ENCODE measurements around the gene NEUROD4. TPM values are rescaled to one million over a fixed set of nuclear protein-coding genes. Genes with fewer than 3 reads are reported as not detected.

Gene NEUROD4
- polyA plus RNA-seq, 3 donors: not detected

DNA sequence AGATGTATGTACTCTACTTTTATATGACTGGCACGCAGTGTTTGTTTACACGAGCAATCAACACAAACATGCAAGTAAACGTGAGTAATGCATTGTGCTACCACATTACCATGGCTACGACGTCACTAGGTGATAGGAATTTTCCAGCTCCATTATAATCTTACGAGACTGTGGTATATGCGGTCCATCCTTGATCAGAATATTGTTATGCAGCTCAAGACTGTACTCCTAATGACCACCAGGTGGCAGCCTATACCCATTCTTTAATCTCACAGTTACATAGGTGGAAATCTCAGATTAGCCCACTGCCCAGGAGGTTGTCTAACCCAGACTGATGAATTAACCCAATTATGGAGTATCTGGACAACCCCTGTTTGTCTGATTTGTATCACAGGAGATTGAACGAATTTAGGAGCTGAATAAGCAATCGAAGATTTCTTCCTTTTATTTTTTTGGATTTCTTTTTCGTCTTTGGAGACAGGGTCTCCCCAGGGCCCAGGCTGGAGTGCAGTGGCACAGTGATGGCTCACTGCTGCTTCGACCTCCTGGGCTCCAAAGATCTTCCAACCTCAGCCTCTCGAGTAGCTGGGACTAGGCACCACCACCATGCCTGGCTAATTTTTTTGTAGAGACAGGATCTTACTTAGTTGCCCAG, 26.5 kb upstream of the NEUROD4 start:
- WGBS, 3 donors: 22 to 26% (median 26%) methylated on average over 12 of the region's 12 CpGs
- no peak overlapping the region for H3K27ac ChIP-seq (ENCODE audit: low read depth, low read length)

DNA sequence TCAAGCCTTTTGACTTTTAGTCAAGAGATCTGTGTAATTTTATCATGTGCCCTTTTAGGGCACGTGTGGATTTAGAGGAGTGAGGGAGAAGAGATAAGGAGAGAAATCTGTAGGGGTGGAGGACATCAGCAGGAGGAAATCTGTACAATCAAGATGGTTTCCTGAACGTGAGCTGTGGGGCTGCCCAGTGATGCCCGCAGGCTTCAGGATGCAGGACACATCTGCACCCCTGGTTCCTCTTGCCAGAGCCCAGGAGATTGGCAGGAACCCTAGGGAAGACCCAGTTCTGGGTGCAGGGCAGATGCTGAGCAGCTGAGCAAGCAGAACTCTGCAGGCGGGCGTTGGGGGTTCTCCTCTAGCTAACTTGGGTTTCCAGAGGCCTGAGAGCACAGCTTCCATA, 23.6 kb upstream of the NEUROD4 start:
- 36 to 39% (median 37%) methylated on average over 5 of the region's 5 CpGs for WGBS, 3 donors
- H3K27ac ChIP-seq (ENCODE audit: low read depth, low read length): no peak overlapping the region

DNA sequence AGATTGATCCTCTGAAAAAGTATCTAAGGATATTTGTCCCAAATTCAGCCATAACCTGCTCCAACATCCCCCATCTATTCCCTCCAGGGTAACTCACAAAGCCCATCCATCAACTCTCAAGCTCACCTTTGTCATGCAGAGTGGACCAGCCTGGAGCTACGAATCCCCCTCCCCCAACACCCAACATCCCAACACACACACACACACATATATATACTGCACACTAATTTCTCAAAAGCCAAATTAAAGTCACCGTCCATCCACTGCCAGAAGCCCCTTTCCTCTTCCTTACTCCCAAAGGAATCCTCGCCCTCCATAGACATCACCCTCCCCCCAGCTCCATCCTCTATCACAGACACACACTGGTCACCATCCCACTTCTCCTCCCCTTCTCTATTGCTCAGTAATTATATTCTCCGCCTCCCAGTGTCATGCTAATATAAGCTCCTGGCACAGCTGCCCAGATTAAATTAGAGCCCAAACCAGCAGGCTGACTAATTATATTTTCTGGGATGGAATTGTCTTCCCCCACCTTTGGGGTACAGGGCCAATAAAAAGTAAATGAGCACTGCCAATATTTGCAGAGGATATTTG, 21.7 kb upstream of the NEUROD4 start:
- no peak overlapping the region for H3K27ac ChIP-seq (ENCODE audit: low read depth, low read length)
- WGBS, 3 donors: 63 to 81% (median 63%) methylated on average over 4 of the region's 4 CpGs

DNA sequence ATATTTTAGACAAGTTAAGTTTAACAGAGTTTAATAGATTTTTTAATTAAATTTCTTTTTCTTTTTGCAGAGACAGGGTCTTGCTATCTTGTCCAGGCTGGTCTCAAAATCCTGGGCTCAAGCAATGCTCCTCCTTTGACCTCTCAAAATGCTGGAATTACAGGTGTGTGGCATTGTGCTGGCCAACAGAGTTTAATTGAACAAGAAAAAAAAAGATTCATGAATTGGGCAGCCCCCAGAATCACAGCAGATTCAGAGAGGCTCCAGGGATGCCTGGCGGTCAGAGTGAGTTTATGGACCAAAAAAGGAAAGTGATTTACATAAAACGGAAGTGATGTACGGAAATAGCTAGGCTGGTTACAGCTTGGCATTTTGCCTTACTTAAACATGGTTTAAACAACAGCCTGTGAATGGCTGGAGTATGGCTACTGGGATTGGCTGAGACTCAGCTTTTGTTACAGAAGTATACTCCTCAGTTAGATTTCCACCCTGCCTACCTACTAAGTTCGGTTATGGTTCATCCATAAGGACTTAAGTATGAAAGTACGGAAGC, 20.7 kb upstream of the NEUROD4 start:
- WGBS, 3 donors: 45 to 62% (median 57%) methylated on average over 5 of the region's 5 CpGs
- no peak overlapping the region for H3K27ac ChIP-seq (ENCODE audit: low read depth, low read length)

DNA sequence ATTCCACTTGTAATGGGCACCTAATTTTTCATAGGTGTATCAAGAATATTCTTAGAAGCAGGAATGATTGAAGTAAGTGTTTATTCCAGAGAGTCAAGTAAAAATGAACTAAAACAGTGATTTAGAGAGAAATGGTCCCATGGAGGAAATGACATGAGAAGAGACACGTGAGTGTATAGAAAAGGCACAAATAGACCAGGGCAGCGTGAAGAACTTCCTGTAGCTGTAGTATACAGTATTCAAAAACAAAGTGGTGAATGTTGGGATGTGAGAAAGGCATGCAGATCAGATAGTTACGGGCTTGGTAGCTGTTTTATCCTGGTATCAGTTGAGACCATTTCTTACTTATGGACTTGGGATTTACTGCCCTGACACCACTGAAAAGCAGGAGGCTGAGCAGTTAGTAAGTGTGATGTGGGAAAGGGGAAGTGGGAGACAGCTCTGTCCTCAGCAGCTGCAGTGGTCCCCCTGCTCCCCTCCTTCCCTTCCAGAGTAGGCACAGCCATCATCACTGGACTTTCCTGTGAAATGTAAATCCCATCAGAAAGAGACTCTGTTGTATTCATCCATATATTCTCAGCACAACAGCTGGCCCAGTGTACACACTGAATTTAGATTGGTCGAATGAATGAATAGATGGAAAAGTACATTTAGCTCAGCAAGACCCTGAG, 18.4 kb upstream of the NEUROD4 start:
- 48 to 52% (median 52%) methylated on average over 4 of the region's 4 CpGs for WGBS, 3 donors
- no peak overlapping the region for H3K27ac ChIP-seq (ENCODE audit: low read depth, low read length)

DNA sequence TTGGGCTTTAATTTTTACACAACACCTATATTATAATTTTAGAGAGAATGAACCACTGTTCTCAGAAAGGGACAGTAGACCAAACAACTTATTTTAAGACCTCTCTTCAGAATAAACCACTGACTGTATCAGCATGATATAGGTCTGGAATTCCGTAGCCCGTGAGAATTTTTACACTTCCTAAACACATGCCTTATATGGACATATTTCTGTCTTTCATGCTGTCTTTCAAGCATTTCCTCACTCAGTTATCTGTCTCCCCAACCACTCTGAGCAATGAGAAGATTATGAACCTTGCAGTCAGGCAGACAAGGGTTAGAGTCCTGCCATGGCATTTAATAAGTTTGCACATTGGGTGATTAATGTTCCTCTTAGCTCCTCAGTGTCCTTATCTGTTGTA, 17.4 kb upstream of the NEUROD4 start:
- 56 to 64% (median 60%) methylated on average over 2 of the region's 2 CpGs for WGBS, 3 donors
- no peak overlapping the region for H3K27ac ChIP-seq (ENCODE audit: low read depth, low read length)

DNA sequence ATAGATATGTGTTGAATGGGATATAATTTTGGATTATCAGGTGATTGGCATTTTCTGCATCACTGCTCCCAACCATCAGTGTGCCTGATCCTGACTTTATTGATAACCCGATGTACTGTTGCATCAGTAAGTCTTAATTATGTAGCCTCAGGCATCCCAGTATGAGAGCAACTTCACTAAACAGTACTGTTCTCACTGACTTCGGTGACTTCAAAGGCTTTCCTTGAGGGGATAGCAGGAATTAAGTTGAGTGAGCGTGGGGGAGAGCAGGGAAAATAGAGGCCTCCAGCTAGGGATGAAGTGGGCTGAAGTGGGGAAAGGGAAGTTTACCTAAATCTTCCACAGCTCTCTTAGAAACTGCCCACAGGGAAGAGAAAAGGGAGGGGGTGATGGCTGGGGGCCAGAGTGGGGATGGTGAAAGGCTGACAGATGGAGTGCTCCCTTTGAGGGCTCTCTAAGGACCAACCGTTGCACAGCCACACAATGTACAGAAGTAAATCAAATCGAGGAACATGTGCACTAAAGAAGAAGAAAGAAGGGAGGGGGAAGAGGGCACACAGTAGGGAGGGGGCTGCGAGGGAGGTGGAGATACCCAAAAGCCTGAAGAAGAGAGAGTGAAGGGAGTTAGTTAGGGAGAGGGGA, 10.7 kb upstream of the NEUROD4 start:
- H3K27ac ChIP-seq (ENCODE audit: low read depth, low read length): no peak overlapping the region
- WGBS, 3 donors: 40 to 46% (median 43%) methylated on average over 6 of the region's 6 CpGs

DNA sequence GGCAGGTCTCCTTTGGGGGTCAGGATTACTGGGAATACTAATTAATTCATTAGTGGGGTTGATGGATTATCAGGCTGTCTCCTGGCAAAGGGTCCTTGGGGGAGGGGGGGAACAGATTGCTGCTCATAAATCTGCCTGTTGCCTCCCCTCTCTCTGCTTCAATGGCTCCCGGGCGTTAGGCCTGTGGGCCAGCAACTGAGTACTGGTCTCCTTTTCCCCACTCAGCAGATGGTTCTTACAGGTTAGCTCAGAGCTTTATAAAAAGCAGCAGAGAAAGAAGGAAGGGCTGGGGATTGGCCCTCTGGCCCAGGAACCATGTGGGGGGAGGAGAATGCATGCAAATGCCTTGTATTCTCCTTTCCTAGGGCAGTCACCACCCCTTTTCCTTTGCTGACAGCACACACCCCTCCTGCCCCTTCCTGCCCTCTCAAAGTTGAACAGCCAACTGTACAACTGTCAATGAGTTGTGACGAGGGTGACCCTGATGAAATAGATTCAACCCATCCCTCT, 2.3 kb upstream of the NEUROD4 start:
- H3K27ac ChIP-seq (ENCODE audit: low read depth, low read length): no peak overlapping the region
- 27 to 53% (median 29%) methylated on average over 3 of the region's 3 CpGs for WGBS, 3 donors

DNA sequence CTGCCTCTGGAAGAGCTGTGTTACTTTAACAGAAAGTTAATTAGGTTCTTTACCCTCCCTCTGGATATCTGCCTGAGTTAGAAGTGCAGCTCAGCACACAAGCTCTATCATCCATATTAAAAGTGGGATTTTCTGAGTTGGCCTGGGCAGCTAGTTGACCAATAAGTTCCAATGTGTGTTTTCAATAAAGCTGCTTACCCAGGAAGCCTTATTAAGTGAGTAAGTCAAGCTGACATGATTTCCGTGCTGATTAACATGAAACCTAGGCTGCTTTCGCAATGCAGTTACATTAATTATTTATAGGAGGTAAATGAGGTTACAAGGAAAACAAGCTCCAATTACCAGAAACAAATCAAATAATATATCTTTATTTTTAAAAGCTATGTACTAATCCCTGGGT, 4.8 kb downstream of the NEUROD4 start:
- H3K27ac ChIP-seq (ENCODE audit: low read depth, low read length): no peak overlapping the region
- 55 to 80% (median 76%) methylated on average over 2 of the region's 2 CpGs for WGBS, 3 donors

DNA sequence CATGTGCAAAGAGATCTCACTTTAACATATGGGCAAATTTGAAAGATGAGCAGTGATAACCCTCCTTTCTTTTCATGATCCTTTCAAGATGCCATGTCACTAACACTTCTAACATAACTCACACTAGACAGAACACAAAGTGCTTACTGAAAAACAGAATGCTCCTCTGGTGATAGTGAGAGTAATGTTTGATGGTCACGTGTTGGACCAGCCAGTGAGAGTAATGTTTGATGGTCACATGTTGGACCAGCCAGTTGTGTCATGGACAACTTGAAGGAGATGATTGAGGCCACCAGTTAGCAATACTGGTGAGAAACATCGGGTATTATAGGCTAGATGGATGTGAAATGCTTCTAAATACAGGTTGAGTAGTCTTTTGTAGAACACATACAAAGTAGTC, 5.7 kb downstream of the NEUROD4 start:
- 65 to 68% (median 66%) methylated on average over 2 of the region's 2 CpGs for WGBS, 3 donors
- no peak overlapping the region for H3K27ac ChIP-seq (ENCODE audit: low read depth, low read length)

DNA sequence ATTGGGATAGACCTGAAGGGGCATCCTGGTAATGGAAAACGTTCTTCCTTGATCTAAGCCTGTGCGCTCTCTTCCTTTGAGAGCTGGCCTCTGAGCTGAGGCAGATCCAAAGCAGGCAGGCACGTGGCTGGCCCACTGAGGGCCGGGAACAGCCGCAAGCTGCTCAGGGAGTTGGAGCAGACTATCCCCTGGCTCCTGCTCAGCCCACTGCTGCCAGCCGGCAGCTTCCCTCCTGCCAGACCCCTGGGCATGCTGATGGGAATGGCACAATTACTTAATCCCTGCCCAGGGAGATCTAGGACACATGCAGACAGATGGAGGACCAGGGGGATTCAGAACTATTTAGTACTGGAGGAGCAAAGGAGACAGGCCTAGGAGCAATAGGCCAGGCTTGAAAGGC, 14.4 kb downstream of the NEUROD4 start:
- H3K27ac ChIP-seq (ENCODE audit: low read depth, low read length): no peak overlapping the region
- WGBS, 3 donors: 46 to 65% (median 65%) methylated on average over 6 of the region's 6 CpGs

DNA sequence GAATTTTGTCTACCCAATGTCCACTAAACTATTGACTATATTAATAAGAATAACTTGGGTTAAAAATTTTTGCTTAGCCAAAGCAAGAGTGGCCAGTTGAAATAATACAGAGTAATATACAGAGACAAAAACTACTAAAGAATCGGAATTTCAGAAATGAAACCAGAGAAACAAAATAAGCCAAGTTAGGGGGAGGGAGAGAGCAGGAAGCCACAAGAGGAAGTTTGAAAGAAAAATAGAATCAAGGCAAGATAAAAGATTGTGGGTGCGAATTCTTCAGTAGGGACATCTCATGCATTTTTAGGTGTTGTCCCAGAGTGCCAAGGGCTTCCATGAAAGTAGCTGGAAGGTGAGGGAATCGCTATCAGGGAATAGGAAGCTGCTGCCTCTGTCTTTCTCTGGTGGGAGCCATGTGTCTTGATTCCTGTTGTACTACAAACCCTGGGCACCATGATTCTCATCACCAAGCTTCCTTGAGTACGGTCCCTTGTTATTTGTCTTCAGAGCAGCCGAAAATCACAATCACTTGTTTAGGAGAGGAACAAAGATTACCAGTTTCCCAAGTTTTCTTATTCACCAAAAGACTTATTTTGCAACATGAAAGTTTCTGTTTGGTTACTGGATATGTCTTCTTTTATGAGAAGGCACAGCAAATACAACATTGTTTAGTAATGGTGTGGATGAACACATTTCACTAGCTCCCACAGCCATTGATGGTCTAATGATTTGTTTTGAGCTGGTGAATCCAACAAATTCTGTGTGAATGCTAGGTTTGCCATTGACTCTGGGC, 16.7 kb downstream of the NEUROD4 start:
- H3K27ac ChIP-seq (ENCODE audit: low read depth, low read length): no peak overlapping the region
- 70 to 86% (median 70%) methylated on average over 5 of the region's 5 CpGs for WGBS, 3 donors

DNA sequence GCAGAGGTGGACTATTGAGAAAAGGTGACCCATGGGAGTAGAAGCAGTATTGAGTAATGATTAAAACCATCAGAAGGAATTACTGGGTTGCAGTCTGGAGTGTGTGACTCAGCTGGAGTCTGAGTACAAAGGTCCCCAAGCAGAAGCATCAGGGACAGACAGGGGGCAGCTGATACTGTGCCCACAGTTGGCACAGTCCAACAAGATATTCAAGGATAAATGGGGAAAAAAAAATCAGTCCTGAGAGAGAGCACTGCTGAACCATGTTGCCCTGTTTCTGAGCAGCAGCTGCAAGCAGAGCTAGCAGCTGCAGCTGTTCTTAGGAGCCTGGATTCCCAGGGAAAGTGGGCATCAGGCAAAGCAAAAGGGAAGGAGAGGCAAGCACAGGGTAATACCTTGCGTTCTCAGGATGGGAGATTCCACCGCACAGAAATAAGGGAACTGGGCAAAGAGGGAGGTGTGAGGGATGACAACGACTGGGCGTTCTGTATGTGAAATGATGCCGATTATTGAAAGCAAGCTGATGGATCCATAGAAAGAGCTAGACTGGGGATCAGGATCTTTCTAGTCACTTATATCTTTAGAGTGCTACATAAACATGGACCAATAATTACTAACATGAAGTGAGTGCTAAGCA, 17.7 kb downstream of the NEUROD4 start:
- 50 to 88% (median 84%) methylated on average over 5 of the region's 5 CpGs for WGBS, 3 donors
- H3K27ac ChIP-seq (ENCODE audit: low read depth, low read length): no peak overlapping the region

DNA sequence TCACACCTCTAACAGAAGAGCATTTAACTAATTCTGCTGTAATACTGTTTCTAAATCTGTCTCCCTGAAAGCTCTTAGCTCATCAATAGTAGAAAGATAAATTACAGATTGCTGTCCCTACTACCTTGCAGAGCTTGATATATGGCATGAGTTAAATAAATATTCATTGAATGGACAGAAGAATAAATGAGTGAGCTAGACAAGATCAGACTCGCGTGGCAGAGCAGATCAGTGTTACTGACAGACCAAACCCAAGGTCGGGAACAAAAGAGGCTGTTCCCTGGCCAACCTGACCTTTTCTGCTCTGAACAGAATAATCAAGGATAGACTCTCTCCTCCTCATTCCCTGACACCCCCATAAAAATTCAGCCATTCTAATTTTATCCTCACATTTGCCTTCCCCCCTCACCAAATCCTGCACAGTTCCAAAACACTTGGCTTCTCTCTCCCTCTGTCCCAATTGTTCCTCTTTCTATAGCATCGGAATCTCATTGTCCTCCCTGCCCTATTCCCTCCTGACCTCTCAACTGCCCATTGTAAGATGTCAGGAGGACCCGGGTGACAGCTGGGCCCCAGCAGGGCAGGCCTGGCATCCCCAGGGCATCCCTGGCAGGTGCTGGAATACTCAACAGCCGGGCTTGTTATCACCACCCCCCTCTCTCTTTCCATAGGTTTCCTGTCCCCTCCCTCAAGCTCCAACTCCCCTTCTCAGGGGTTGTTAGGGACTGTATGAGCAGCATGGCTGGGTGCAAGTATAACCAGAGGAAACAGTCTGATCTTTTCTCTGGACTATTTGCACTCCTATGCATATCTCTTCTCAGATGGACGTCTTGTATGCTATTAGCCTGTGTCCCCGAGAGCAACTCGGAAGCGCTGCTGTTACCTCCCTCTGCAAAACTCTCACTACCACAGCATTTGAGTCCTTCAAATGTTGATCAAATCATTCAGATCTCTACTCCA, 19.9 kb downstream of the NEUROD4 start:
- 59 to 74% (median 69%) methylated on average over 10 of the region's 10 CpGs for WGBS, 3 donors
- H3K27ac ChIP-seq (ENCODE audit: low read depth, low read length): no peak overlapping the region

DNA sequence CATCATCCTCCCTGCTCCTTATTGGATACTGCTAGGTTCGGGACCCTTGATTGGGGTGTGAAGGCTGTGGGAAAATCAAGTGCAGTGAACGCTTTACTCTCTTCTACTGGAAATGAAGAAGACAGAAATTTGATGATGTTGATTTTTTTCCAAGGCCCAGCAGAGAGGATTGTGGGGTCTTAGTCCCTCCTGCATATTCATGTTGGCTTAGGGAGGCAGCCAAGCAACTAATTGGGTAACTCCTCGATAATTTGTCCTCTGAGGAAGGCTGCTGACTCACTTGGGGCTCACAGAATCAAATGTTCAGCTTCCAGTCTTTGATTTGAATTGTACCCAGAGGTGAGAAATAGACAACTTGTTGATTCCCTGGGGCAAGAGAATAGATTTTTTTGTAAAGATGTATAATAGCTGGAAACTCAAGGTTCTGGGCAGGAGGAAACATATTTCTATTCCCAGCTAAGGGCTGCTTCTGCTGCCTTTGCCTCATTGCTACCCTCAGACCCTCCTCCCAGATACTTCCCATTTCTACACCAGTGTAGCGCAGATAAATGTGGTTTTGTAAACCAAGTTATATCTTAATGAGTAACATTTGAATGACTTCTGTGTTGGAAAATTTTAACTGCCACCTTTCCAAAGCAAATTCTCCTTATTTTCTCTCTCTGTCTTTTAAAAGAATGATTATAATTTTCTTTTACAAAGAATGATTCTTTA, 21.7 kb downstream of the NEUROD4 start:
- no peak overlapping the region for H3K27ac ChIP-seq (ENCODE audit: low read depth, low read length)
- 65 to 75% (median 66%) methylated on average over 4 of the region's 4 CpGs for WGBS, 3 donors

DNA sequence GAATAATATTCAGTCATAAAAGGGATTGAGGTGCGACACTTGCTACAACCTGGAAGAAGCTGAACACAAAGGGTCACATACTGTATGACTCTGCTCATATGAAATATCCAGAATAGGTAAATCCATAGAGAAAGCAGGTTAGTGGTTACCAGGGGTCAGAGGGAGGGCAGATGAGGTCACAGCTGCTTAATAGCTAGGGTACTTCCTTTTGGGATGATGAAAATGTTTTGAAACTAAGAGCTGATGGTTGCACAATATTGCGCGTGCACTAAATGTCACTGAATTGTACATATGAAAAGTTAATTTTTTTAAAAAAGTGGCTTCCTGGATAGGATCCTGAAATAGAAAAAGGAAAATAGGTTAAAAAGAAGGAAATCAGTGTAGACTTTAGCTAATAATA, 23.8 kb downstream of the NEUROD4 start:
- H3K27ac ChIP-seq (ENCODE audit: low read depth, low read length): no peak overlapping the region
- 58 to 87% (median 77%) methylated on average over 3 of the region's 3 CpGs for WGBS, 3 donors

Measured in adipose tissue (tissue), 3 donors.